CD14-positive monocyte (primary cell): ENCODE results near the gene RPLP1. TPM values are rescaled to one million over a fixed set of nuclear protein-coding genes. Genes with fewer than 3 reads are reported as not detected.

ENCODE experiments used
- DNase-seq, 3 donors: peaks; one replicate each; pipeline ENCODE4 v3.0.0-alpha.2; 2011 to 2022
- H2AFZ ChIP-seq: 2 replicates; pipeline ENCODE4 v1.6.0; 2012; ENCODE audit warnings: mild to moderate bottlenecking, low read depth, low read length, inconsistent platforms; ENCODE audit not compliant: insufficient read depth, poor library complexity, severe bottlenecking
- H3K27ac ChIP-seq, 2 donors: 1 replicate in 1 of 2; 2 replicates in 1 of 2; pipeline ENCODE4 v1.5.1; 2012 to 2013; ENCODE audit warnings: low read length in 2 of 2, control low read depth in 1 of 2, inconsistent platforms in 1 of 2, low read depth in 1 of 2, mild to moderate bottlenecking in 1 of 2
- H3K27me3 ChIP-seq, 2 donors: one replicate each; pipeline versions ENCODE4 v1.6.0 to v1.6.1; 2011 to 2013; ENCODE audit warnings: low read length in 2 of 2; ENCODE audit not compliant: control insufficient read depth in 2 of 2, insufficient read depth in 2 of 2
- H3K36me3 ChIP-seq, 2 donors: replicated peaks in 1 of 2; 1 replicate in 1 of 2; 2 replicates in 1 of 2; pipeline versions ENCODE4 v1.5.1 to v1.6.1; 2012 to 2013; ENCODE audit warnings: low read length in 2 of 2, control low read depth in 1 of 2, inconsistent platforms in 1 of 2, mild to moderate bottlenecking in 1 of 2; ENCODE audit not compliant: insufficient read depth in 2 of 2, control insufficient read depth in 1 of 2
- H3K4me1 ChIP-seq, 2 donors: 1 replicate in 1 of 2; 2 replicates in 1 of 2; pipeline versions ENCODE4 v1.5.1 to v1.6.1; 2012 to 2013; ENCODE audit warnings: low read length in 2 of 2, control low read depth in 1 of 2, inconsistent platforms in 1 of 2, mild to moderate bottlenecking in 1 of 2, moderate library complexity in 1 of 2; ENCODE audit not compliant: insufficient read depth in 2 of 2, control insufficient read depth in 1 of 2
- H3K4me2 ChIP-seq: replicated peaks from 2 replicates; pipeline ENCODE3; 2012; ENCODE audit warnings: low read length, moderate library complexity, mild to moderate bottlenecking; ENCODE audit not compliant: poor library complexity, severe bottlenecking; ENCODE audit errors: extremely low read depth
- H3K4me3 ChIP-seq, 3 experiments: fragments of 200-600 bp in 1 of 3; sonication (generic) in 1 of 3; replicated peaks in 1 of 3; 1 replicate in 2 of 3; 2 replicates in 1 of 3; pipeline ENCODE4 v1.5.1; 2011 to 2013; ENCODE audit warnings: low read length in 3 of 3, mild to moderate bottlenecking in 3 of 3, control low read depth in 2 of 3, low read depth in 2 of 3, inconsistent platforms in 1 of 3, moderate library complexity in 1 of 3
- H3K79me2 ChIP-seq: 2 replicates; pipeline ENCODE4 v1.6.0; 2012; ENCODE audit warnings: mild to moderate bottlenecking, control low read depth, inconsistent platforms, low read length, moderate library complexity; ENCODE audit not compliant: insufficient read depth
- H3K9ac ChIP-seq: 2 replicates; pipeline ENCODE4 v1.6.0; 2017; ENCODE audit warnings: low read length, mild to moderate bottlenecking; ENCODE audit not compliant: insufficient read depth, poor library complexity, severe bottlenecking
- H3K9me3 ChIP-seq, 2 donors: replicated peaks in 1 of 2; 1 replicate in 1 of 2; 2 replicates in 1 of 2; pipeline versions ENCODE4 v1.5.1 to v1.6.1; 2012 to 2013; ENCODE audit warnings: low read length in 2 of 2, control low read depth in 1 of 2; ENCODE audit not compliant: control insufficient read depth in 1 of 2, insufficient read depth in 1 of 2
- H4K20me1 ChIP-seq: 2 replicates; pipeline ENCODE4 v1.6.0; 2012; ENCODE audit warnings: mild to moderate bottlenecking, low read length, control low read depth, moderate library complexity; ENCODE audit not compliant: insufficient read depth
- H3K27ac Mint-ChIP-seq, 7 donors: one replicate each; pipeline ENCODE4 v1.8.0; 2020; ENCODE audit warnings: mild to moderate bottlenecking in 7 of 7, mixed read lengths in 7 of 7, moderate library complexity in 6 of 7, inconsistent platforms in 2 of 7
- H3K27me3 Mint-ChIP-seq, 3 donors: one replicate each; pipeline ENCODE4 v1.8.0; 2021 to 2022; ENCODE audit warnings: low read depth in 3 of 3, mild to moderate bottlenecking in 3 of 3, mixed read lengths in 3 of 3, moderate library complexity in 3 of 3, inconsistent platforms in 1 of 3
- H3K36me3 Mint-ChIP-seq, 2 donors: one replicate each; pipeline ENCODE4 v1.8.0; 2020; ENCODE audit warnings: mixed read lengths in 2 of 2, inconsistent platforms in 1 of 2, mild to moderate bottlenecking in 1 of 2
- H3K4me1 Mint-ChIP-seq: one replicate; pipeline ENCODE4 v1.8.0; 2020; ENCODE audit warnings: mild to moderate bottlenecking, mixed read lengths
- H3K4me3 Mint-ChIP-seq, 2 donors: one replicate each; pipeline ENCODE4 v1.8.0; 2020; ENCODE audit warnings: mild to moderate bottlenecking in 2 of 2, mixed read lengths in 2 of 2, moderate library complexity in 1 of 2
- H3K9me3 Mint-ChIP-seq, 7 donors: one replicate each; pipeline ENCODE4 v1.8.0; 2020 to 2022; ENCODE audit warnings: mixed read lengths in 7 of 7, mild to moderate bottlenecking in 6 of 7, moderate library complexity in 6 of 7, inconsistent platforms in 2 of 7
- WGBS: methylation state at CpG from one replicate; pipeline ENCODE4 v1.1.5; 2013; ENCODE audit warnings: missing lambda C conversion rate; ENCODE audit not compliant: insufficient coverage; 5-methylcytosine and 5-hydroxymethylcytosine counted together
- intact Hi-C, 2 donors: fragments of 100-400 bp; cut with micrococcal nuclease; formaldehyde crosslinking; loops; one replicate each; pipeline versions ENCODE4 v1.15.0 to v1.15.1; 2023
- polyA plus RNA-seq, 3 donors: library from polyadenylated mRNA; depleted of rRNA in 1 of 3; unstranded in 2 of 3; stranded (reverse) in 1 of 3; fragments of 300-500 nt in 2 of 3; fragments of >200 nt in 1 of 3; fragmentation: Illumina TruSeq in 2 of 3; gene quantifications; 1 replicate in 2 of 3; 2 replicates in 1 of 3; pipeline ENCODE4 v1.2.3, GENCODE V29; 2012 to 2021
- TF ChIP-seq, protein P1 (sequence below): fragments of 200-600 bp; IDR thresholded peaks from one replicate; pipeline ENCODE4 v1.8.0; 2022; ENCODE audit warnings: antibody characterized with exemption, mild to moderate bottlenecking

Gene RPLP1
- polyA plus RNA-seq, 3 donors = 1,140 to 1,235 (median 1,177) TPM

GRCh38 chr15:69433831-69434230 is 18.8 kb upstream of the RPLP1 start:
- H3K79me2 ChIP-seq = peaks cover 23% of the 10 kb centered on the region
- no peak for DNase-seq
- H3K27ac Mint-ChIP-seq = no peak overlapping the region

DNA sequence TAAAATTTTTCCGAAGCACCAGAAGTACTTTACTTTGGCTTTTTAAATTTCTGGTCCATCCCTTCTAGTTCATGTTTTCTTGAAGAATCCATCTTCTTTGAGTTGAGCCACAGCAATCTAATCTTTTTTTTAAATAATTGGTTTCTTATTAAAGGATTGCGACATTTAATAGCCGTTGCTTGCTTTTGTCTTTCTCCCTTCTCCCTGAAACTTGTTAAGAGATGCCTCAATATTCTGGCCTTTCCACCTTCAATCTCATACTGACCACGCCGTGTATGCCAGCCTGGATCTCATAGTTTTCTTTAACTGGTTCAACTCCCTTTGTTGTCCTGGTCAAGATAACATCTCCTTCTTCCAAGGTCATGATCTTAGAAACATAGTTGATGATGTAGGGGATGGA is 18.4 kb upstream of the RPLP1 start:
- Mint-ChIP-seq H3K27me3 (no peaks in the 10 kb centered on the region), H3K9me3 (peaks cover 0 to 2% (median 0%) of the 10 kb centered on the region in 7 donors), H3K4me3 (no peak overlapping the region), H3K4me1 (peaks cover 29% of the 10 kb centered on the region), H3K36me3 (peaks cover 34 to 62% of the 10 kb centered on the region in 2 donors), H3K27ac (peak overlapping the region in 1 of 7 donors; percentile 51)
- TF ChIP-seq, protein P1, sequence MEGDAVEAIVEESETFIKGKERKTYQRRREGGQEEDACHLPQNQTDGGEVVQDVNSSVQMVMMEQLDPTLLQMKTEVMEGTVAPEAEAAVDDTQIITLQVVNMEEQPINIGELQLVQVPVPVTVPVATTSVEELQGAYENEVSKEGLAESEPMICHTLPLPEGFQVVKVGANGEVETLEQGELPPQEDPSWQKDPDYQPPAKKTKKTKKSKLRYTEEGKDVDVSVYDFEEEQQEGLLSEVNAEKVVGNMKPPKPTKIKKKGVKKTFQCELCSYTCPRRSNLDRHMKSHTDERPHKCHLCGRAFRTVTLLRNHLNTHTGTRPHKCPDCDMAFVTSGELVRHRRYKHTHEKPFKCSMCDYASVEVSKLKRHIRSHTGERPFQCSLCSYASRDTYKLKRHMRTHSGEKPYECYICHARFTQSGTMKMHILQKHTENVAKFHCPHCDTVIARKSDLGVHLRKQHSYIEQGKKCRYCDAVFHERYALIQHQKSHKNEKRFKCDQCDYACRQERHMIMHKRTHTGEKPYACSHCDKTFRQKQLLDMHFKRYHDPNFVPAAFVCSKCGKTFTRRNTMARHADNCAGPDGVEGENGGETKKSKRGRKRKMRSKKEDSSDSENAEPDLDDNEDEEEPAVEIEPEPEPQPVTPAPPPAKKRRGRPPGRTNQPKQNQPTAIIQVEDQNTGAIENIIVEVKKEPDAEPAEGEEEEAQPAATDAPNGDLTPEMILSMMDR = no peak
- H3K79me2 ChIP-seq = peaks cover 23% of the 10 kb centered on the region
- no peaks in the 10 kb centered on the region for H3K9me3 ChIP-seq
- H3K27me3 ChIP-seq = no peaks in the 10 kb centered on the region
- no peak overlapping the region for H3K9ac ChIP-seq
- no CpG with 5 or more reads among the region's 5 CpGs for WGBS
- no peak overlapping the region for H3K4me2 ChIP-seq
- peaks cover 8 to 65% of the 10 kb centered on the region in 2 donors for H3K36me3 ChIP-seq
- no peak overlapping the region for H3K4me3 ChIP-seq
- no peaks in the 10 kb centered on the region for H4K20me1 ChIP-seq
- H3K27ac ChIP-seq = no peak overlapping the region
- no peak for DNase-seq
- peaks cover 25 to 40% of the 10 kb centered on the region in 2 donors for H3K4me1 ChIP-seq
- intact Hi-C loops = no loop called here
- no peak overlapping the region for H2AFZ ChIP-seq

More at GRCh38 chr15:69433831-69434230, 18.8 kb upstream of the RPLP1 start:
- no peak overlapping the region for H3K4me2 ChIP-seq
- Mint-ChIP-seq H3K9me3 (peaks cover 0 to 2% (median 0%) of the 10 kb centered on the region in 7 donors), H3K4me3 (no peak overlapping the region), H3K36me3 (peaks cover 38 to 66% of the 10 kb centered on the region in 2 donors), H3K27me3 (no peaks in the 10 kb centered on the region), H3K4me1 (peaks cover 25% of the 10 kb centered on the region)
- H4K20me1 ChIP-seq = no peaks in the 10 kb centered on the region
- H3K27me3 ChIP-seq = no peaks in the 10 kb centered on the region
- H3K4me1 ChIP-seq = peaks cover 21 to 36% of the 10 kb centered on the region in 2 donors
- H3K9ac ChIP-seq = no peak overlapping the region
- TF ChIP-seq, protein P1 = no peak
- peaks cover 9 to 69% of the 10 kb centered on the region in 2 donors for H3K36me3 ChIP-seq
- intact Hi-C loops = no loop called here
- H3K9me3 ChIP-seq = no peaks in the 10 kb centered on the region
- no peak overlapping the region for H2AFZ ChIP-seq
- H3K4me3 ChIP-seq = no peak overlapping the region
- H3K27ac ChIP-seq = no peak overlapping the region
- no CpG with 5 or more reads among the region's 1 CpG for whole genome bisulfite sequencing
